IPS DF 4.7 (cell line): ENCODE results near the gene CUL9.

ENCODE experiments used
- DNase-seq: peaks from one replicate; pipeline ENCODE4 v3.0.0-alpha.2; 2013; ENCODE audit warnings: low spot score; ENCODE audit errors: extremely low read depth

CUL9 gene

GRCh38 chr6:43271103-43271815 lies 89.3 kb downstream of the CUL9 start:
- DNase-seq, result no peak

- no peak for DNase-seq
Observed at GRCh38 chr6:43271944-43272343, 89.9 kb downstream of the CUL9 start.

DNA sequence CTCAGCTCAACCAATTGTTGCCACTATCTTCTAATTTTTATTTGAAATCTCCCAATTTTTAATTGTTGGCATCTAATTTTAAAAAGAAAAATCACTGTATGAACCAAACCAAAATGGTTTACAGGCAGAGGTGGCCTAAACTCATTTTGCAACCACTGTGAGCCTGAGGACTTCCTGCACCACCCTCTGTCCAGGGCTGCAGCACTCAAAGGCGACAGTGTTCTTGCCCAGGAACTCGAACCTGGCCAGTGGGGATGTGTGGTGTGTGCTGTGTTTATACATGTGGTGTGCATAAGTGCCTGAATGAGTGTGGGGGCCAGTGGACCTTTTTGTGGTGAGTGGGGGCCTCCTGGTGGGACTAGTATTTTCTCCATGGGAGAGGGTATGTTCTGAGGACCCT lies 91.7 kb downstream of the CUL9 start:
- no peak for DNase-seq
